DMS53 treated with DMSO at 0.1 percent for 48 hours (cell line): ENCODE measurements around the gene SCTR.

Experiments
- DNase-seq: peaks from one replicate; lab custom pipeline; 2025; ENCODE audit not compliant: unreplicated experiment; lab: John Stamatoyannopoulos, UW

The SCTR gene

DNA sequence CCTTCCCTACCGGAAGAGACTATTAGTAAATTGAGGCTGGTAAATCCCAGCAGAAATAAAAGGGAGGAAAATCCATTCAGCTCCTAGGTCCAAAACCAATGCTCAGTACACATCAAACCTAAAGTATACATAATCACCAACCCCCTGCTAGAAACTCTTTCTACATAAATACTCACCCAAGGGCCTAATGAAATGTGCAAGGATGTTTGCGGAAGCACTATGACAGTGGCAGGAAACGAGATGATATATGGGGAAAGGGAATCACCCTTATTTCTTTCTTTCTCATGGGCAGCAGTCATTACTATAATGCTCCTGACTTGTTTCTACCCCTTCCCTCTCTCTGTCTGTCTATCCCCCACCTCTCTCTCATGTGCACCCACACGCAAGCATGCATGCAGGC lies 1.3 kb upstream of the SCTR start:
- DNase-seq, result no peak

GRCh38 chr2:119523383-119523951 lies 816 bp downstream of the SCTR start:
- DNase-seq, result no peak

- DNase-seq, result no peak
These were observed 1.6 kb downstream of the SCTR start for GRCh38 chr2:119522671-119523070.

- DNase-seq, result no peak
These were observed 2.7 kb downstream of the SCTR start for GRCh38 chr2:119521433-119522050.

DNA sequence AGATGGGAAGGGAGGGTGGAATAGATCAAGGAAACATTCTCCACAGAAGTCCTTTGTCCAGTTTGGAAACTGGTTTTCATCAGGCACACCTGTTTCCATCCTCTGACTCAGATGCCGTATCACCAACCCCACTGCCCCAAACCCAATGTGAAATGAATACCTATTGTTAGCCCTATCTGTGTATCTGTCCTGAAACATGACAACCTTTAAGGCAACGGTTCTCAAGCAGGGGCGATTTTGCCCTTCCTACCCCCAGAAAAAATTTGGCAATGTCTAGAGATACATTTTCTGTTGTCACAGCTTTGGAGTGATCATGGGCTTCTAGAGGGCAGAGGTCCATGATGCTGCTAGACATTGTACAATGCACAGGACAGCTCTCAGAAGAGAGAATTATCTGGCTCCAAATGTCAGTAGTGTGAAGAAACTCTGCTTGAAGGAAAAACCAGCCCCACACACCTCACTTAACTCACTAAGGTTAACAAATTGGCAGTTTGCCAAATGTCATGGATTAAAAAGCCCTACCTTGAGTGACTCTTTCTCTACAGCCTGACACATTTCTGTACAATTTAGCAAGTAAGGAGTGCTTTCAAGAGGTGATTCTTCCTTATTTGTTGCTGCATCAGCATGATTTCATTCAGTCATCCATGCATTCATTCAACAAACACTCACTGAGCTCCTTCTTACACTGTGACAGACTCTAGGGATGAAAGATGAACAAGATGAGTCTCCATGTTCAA lies 3.4 kb downstream of the SCTR start:
- DNase-seq, result no peak

GRCh38 chr2:119519057-119519408 lies 5.2 kb downstream of the SCTR start:
- no peak for DNase-seq

DNA sequence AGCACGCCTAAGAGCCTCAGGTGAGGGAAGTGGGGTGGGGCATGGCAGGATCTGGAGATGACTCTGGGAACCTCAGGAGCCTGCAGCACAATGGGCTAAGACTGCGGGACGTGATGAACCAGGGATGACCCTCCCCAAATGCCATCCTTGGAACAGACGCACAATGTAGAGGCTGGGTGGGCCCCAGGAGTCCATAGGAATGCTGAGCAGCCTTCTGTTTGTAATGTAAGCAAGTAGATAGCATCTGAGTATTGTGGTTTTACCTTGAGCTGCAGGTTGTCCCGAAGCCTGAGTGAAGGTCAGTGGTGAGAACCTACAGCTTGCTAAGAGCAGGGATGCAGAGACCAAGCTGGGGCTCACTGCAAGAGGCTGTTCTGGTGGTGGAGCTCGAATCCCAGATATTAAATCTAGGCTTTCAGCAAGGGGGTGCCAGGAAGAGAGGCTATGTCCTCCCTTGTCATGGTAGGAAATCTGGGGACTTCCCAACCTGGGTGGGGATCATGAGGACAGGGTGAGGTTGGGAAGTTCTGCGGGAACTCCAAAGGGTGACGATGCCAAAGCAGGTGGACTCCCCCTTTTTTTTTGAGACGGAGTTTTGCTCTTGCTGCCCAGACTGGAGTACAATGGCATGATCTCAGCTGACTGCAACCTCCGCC lies 5.8 kb downstream of the SCTR start:
- DNase-seq, result no peak

- peak; percentile 45 for DNase-seq
These were observed 6.8 kb downstream of the SCTR start for GRCh38 chr2:119517433-119517832.

DNA sequence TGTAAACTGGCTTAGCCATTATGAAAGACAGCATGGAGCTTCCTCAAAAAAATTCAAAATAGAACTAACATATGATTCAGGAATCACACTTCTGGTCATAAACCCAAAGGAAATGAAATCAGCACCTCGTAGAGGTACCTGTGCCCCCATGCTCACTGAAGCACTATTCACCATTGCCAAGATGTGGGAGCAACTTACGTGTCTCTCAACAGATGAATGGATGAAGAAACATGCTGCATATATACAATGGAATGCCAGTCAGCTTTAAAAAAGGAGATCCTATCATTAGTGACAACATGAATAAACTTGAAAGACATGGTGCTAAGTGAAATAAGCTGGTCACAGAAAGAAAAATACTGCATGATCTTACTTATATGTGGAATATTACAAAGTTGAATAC lies 8.2 kb downstream of the SCTR start:
- no peak for DNase-seq

DNA sequence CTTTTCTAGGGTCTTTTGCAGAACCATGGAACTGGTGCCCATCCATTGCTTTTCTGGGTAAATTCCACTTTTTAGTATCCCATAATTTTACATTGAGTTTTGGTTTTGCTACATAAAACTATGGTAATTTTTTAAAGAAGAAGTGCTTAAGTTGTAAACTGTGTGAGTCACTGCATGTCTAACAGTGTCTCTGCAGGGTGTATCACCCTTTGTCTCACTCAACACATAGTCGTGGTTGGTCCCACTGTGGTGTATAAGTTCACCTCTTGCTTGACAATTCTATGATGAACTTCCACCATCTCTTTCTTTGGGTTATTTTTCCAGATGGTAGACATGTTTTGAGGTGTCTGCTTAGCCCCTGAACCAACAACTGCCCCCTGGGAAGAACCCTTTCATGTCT lies 10.5 kb downstream of the SCTR start:
- no peak for DNase-seq

DNA sequence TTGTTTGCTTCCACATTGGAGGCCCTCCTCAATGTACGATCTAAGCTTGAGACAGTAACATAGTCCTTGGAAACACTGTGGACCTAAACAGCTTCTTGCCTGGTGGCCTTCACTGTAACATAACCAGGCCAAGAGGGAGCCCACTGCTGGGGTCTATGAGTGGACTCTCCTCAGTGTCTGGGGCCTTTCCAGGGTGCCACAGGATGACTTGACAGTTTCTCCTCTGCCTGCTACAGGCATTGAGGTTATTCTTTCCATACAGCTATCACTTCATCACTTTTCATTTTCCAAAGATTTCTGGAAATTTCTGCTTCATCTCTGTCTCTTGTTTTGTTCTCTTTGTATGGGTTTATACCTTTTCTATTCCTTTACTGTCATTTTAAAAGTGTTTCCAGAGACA lies 11.3 kb downstream of the SCTR start:
- no peak for DNase-seq

DNA sequence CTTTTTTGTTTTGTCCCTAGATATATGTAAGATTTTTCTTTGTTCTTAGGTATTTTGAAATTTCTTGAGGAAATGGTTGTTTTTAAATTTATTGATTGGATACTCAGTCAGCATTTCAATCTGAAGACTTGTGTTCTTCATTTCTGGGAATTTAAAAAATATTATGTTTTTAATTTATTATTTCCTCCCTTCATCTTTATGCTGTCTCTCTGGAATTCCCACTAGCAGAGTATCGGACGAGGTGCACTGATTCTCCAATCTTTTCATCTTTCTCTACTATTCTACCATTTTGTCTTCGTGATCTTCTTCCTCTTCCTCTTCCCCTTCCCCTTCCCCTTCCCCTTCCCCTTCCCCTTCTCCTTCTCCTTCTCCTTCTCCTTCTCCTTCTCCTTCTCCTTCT lies 12.3 kb downstream of the SCTR start:
- no peak for DNase-seq

GRCh38 chr2:119508756-119509155 lies 15.5 kb downstream of the SCTR start:
- no peak for DNase-seq

DNA sequence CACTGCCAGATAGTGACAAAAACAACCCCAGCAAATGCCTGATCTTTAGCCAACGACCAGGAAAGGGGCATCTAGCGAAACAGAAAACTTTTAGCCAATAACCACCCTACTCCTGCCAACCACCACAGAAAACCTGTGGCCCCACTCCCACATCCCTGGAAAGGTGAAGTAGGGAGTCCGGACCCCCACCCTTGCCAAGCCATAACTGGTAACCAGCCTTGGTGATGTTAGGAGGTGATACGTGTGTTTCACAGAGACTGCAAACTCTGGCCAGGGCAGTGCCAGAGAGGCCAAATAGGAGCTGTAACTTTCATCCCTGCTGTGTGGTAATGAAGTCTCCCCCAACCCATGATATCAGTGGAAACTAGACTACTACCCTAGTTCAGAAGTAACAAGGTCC lies 27.6 kb downstream of the SCTR start:
- no peak for DNase-seq

DNA sequence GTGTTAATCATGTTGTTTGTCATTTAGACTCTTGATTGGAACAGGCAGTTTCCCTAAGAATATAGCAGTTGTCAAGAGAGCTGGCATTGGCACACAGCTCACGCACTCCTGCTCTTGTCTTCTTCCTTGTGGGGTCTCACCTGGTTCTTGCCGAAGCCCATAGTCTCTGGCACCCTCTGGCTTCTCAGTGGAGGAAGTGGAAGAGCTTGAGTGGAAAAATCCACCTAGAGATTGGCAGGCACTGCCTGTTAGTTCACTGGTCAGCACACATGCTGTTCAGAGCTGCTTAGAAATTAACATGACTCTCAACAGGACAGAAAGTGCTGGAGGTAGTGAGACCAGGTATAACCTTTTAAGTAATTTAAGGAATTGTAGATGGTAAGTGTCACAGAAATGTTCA lies 28.3 kb downstream of the SCTR start:
- no peak for DNase-seq

- DNase-seq, result no peak
These were observed 30.0 kb downstream of the SCTR start for GRCh38 chr2:119494163-119494790.

DNA sequence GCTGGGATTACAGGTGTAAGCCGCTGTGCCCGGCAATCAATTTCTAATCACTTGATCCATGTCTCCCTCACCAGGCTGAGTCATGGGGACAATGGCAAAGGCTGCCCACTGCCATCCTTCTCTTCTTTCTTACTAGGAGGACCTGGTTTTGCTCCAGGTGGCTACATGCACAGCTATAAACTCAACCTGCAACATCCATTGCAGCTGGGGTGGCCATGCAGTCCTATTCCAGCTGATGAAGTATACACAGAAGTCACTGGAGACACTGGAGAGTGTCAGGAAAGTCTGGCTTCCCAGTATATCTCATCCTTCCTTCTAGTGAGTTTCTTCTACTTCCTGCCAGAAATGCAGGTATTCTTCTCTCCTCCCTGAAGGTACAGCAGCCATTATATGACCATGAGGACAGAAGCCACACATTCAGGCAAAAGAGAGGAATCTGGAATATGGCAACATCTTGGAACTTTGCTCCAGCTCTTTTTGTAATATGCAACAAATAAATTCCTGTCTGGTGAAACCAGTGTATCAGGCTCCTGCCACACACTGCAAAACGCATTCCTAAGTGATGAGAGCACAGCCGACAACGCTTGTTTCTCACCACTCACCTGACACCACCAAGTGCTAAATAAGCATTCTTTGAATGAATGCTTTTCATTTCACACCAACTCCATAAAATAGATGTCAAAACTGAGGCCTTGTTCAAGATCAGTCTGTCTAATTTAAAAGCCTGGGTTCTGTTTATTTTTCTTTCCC lies 32.3 kb downstream of the SCTR start:
- DNase-seq, result peak; percentile 62

DNA sequence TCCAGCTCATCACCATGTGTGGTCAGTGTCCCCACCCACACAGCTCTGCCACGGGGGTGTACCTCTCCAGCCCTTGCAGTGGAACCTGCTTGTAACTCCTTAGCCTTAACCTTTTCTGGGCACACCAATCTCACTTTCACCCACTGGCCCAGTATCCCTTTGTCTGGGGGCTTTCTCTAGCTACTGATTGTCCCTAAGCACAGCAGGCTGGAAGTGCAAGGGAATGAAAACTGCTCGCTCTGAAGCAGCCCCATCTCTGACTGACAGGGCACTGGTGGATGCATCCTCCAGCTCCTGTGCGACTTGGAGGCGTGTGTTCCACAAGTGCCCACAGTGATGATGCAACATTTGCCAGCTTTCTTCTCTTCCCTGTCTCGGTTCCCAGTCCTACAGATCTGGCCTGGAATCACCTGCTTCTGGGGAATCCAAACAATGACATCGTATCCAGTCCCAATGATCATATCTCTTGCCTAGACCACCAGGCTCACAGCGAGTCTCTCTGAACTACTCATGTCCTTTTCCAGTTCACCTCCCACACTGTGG lies 33.6 kb downstream of the SCTR start:
- DNase-seq, result no peak

DNA sequence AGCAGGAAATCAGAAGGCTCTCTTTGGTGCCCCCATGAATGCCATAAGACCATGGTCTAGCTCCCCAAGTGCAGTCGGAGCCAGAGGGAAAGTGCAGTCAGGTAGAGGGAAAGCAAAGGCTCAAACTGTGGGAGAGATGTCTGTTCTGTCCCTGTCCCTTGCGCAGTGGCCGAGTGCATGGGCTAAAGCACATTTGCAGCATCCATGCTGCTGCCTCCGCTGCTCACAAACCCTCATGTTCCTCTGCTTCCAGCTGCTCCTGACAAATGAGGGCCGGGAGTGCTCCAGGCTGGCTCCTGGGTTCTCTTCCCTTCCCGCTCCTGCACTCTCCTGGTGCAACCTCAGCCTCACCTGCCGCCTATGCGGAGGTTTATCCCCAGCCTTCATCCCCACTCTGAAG lies 34.2 kb downstream of the SCTR start:
- no peak for DNase-seq

- DNase-seq, result no peak
These were observed 34.9 kb downstream of the SCTR start for GRCh38 chr2:119489232-119489952.
